Spleen (tissue), 7 donors: ENCODE data around the gene PHPT1.

Experiments
- POLR2A ChIP-seq, 3 donors: fragments of 450-650 bp; IDR thresholded peaks; one replicate each; pipeline ENCODE4 v1.5.1; 2017; ENCODE audit warnings: antibody characterized with exemption in 3 of 3, mild to moderate bottlenecking in 1 of 3
- POLR2AphosphoS5 ChIP-seq, 3 donors: sonication (generic); formaldehyde crosslinking; IDR thresholded peaks; one replicate each; pipeline ENCODE4 v1.5.1; 2017; ENCODE audit warnings: antibody characterized with exemption in 3 of 3
- TF ChIP-seq, protein P1 (sequence below), 11 experiments: fragments of 200-600 bp in 7 of 11; fragments of 450-650 bp in 4 of 11; sonication (generic) in 4 of 11; IDR thresholded peaks in 8 of 11; conservative IDR thresholded peaks in 3 of 11; 1 replicate in 7 of 11; 2 replicates in 4 of 11; pipeline versions ENCODE4 v1.4.0 to v1.8.0; 2016 to 2021; ENCODE audit warnings: antibody characterized with exemption in 11 of 11, inconsistent platforms in 4 of 11, mild to moderate bottlenecking in 1 of 11
- donor health status: DM: no; HTN: no; CAD: no; lungs with moderate emphysema.
- donor health status: DM: no; HTN: no; CAD: no.
- donor health status: DM: no; HTN: no; CAD: no.

DNA sequence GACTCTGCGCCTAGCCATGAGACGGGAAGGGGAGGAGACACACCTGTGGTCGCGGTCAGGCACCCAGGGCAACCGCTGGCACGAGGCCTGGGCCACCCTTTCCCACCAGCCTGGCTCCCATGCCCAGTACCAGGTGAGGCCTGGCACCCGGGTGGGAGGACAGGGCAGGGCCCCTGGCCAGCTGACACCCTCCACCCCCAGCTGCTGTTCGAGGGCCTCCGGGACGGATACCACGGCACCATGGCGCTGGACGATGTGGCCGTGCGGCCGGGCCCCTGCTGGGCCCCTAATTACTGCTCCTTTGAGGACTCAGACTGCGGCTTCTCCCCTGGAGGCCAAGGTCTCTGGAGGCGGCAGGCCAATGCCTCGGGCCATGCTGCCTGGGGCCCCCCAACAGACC is 8.0 kb downstream of the PHPT1 start:
- TF ChIP-seq POLR2A (IDR thresholded peaks at IDR 0.05) (no peak), POLR2AphosphoS5 (IDR thresholded peaks at IDR 0.05) (peak in 1 of 3 donors; percentile 19)
- TF ChIP-seq, protein P1, sequence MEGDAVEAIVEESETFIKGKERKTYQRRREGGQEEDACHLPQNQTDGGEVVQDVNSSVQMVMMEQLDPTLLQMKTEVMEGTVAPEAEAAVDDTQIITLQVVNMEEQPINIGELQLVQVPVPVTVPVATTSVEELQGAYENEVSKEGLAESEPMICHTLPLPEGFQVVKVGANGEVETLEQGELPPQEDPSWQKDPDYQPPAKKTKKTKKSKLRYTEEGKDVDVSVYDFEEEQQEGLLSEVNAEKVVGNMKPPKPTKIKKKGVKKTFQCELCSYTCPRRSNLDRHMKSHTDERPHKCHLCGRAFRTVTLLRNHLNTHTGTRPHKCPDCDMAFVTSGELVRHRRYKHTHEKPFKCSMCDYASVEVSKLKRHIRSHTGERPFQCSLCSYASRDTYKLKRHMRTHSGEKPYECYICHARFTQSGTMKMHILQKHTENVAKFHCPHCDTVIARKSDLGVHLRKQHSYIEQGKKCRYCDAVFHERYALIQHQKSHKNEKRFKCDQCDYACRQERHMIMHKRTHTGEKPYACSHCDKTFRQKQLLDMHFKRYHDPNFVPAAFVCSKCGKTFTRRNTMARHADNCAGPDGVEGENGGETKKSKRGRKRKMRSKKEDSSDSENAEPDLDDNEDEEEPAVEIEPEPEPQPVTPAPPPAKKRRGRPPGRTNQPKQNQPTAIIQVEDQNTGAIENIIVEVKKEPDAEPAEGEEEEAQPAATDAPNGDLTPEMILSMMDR (IDR thresholded peaks at IDR 0.05 in 8 of 11, conservative IDR thresholded peaks at IDR 0.05 in 3 of 11) = no peak
